Smooth muscle cell of the brain vasculature (primary cell): ENCODE measurements around the gene NRSN2.
"Not testable (repeated sequence)": the region's sequence is repeated elsewhere in the genome, so short reads cannot be mapped to it uniquely, and the experiment has no call there.

ENCODE experiments used
- DNase-seq: peaks from one replicate; pipeline ENCODE4 v3.0.0-alpha.2; 2012; ENCODE audit warnings: low read depth, low spot score

Gene NRSN2

DNA sequence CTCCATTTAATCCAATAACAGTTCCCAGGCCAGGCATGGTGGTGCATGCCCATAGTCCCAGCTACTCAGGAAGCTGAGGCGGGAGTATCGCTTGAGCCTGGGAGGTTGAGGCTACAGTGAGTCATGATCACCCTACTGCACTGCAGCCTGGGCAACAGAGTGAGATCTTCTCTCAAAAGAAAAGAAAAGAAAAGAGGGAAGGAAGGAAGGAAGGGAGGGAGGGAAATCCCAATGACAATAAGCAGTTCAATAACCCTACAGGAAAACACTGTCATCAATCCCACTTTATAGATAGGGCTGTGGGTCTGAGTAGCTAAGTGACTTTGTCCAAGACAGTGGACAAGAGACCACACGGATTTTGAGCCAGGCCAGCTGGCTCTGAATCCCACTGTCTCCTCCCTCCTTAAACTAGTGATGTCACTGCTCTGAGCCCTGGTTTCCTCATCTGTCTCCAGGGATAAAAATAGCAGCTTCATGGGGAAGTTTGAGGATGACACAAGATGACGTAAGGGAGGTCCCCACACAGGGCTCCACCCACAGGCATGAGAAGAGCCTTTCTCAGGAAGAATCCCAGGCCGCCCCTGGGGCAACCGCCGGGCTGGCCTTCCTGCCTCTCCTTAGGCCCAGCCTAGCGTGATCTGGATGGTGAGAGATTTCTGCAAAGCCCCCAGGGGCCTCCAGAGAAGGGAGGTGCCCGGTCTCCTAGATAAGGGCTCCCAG is 26.4 kb downstream of the NRSN2 start:
- DNase-seq = no peak

DNA sequence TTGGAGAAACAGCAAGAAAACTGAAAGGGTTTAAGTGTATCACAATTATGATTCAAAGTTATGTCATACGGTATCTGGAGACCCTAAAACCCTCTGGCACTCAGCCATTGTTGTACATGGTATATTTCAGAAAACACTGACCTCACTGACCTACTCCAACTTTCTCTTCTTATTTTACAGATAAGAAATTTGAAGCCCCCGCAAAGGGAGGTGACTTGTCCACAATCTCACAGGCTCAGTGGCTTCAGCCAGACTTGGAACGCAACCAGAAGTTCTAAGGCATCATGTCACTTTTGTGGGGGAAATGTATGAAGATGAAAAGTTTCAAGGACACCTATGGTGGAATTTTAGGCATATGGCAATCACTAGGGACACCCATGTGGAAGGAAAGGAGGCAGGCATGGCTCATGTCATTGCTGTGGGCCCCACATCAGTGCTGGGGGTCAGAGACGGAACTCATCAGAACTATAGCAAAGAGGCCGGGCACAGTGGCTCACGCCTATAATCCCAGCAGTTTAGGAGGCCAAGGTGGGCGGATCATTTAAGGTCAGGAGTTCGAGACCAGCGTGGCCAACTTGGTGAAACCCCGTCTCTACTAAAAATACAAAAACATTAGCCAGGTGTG is 28.5 kb downstream of the NRSN2 start:
- DNase-seq = no peak

DNA sequence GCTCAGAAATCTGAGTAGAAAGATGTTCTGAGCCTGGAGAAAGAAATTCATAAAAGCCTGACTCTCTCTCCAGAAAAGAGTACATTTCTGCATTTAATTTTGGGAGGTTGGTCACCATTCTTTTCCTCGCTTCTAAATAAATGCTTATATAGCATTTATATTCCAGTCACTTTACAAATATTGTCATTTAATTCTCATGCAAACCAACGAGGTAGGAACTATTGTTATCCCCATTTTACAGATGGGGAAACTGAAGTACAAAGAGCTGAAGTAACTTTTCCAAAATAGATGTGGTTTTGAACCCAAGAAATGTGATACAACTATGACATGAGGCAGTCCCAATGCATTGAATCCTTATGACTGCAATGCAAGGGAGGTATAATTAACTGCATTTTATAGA is 29.2 kb downstream of the NRSN2 start:
- no peak for DNase-seq

DNA sequence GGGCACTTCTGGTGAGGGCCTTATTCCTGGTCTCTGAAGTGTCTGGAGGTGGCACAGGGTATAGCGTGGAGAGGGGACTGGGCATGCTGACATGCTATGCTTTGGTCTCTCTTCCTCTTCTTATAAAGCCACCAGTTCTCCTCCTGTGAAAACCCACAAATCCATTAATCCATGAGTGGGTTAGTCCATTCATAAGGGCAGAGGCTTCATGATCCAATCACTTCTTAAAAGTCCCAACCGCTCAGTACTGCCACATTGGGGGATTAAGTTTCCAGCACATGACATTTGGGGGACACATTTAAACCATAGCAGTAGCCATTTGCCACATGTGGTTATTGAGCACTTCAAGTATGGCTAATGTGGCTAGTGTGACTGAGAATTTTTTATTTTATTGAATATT is 29.8 kb downstream of the NRSN2 start:
- DNase-seq = no peak

DNA sequence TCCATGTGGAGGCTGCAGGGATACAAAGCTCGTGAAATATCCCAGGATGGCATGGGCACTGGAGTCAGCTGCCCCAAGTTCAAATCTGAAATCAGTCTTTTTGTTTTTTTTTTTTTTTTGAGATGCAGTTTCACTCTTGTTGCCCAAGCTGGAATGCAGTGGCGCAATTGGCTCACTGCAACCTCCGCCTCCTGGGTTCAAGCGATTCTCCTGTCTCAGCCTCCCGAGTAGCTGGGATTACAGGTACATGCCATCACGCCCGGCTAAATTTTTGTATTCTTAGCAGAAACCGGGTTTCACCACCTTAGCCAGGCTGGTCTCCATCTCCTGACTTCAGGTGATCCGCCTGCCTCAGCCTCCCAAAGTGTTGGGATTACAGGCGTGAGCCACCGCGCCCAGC is 30.7 kb downstream of the NRSN2 start:
- DNase-seq = not testable (repeated sequence)

DNA sequence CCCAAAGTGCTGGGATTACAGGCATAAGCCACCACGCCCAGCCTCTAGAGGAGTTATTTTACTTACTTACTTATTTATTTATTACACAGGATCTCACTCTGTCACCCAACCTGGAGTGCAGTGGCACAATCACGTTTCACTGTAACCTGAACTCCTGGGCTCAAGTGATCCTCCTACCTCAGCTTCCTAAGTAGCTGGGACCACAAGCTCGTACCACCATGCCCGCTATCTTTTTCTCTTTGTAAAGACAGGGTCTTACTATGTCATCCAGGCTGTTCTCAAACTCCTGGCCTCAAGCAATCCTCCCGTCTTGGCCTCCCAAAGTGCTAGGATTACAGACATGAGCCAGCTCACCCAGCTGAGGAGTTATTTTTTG is 32.0 kb downstream of the NRSN2 start:
- DNase-seq = no peak

DNA sequence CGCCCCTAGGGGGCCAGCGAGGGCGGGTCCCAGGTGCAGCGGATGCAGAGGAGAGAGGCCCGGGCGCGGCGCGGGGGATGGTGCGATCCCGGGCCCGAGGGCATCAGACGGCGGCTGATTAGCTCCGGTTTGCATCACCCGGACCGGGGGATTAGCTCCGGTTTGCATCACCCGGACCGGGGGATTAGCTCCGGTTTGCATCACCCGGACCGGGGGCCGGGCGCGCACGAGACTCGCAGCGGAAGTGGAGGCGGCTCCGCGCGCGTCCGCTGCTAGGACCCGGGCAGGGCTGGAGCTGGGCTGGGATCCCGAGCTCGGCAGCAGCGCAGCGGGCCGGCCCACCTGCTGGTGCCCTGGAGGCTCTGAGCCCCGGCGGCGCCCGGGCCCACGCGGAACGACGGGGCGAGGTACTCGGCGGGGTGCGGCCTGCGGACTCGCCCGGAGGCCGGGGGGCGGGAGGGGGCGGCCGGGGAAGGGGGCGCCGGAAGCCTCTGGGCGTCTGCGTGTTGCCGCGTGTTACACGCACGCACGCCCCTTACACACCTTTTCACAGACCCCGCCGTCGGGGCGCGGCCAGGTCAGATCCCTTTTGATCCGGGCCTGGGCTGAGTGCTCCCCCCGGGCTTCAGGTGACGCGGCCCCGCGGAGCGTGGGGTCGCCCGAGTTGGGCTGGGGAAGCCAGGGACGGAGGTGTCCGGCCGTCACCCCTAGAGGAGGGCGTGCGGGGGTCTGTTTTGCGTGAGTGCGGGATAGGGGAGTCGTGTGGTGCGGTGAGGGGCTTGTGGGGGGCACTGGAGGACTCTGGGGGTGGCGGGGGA is 34.1 kb downstream of the NRSN2 start:
- no peak for DNase-seq

DNA sequence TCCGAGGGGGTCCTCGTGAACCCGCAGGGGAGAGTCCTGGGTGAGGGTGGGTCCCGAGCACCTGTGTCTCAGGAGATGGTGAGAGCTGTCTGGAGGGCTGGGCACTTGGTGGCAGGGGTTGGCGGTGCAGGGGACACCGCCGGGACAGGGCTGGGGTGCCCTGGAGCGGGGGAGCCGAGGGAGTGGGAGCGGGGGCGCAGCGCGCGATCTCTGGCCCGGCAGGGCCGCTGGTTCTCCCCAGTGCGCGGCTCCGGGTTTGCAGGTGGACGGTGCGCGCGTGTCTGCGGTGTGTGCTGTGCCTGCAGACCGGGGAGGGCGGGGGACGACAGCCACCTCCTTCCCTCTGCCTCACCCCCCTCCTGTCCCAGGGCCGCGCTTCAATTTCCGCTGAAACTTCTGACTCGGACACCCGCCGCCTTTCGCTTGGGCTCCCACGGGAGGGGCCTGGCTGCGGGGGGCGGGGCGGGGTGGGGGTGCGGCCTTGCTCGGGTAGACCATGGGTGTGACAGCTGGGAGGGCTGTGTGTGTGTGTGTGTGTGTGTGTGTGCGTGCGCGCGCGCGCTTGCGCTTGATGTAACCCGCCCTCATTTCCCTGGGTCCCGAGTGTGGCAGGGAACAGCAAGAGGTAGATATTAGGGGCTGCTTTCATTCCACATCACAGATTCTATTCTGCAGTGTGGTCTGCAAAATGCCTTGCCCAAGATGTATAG is 34.8 kb downstream of the NRSN2 start:
- DNase-seq = no peak

DNA sequence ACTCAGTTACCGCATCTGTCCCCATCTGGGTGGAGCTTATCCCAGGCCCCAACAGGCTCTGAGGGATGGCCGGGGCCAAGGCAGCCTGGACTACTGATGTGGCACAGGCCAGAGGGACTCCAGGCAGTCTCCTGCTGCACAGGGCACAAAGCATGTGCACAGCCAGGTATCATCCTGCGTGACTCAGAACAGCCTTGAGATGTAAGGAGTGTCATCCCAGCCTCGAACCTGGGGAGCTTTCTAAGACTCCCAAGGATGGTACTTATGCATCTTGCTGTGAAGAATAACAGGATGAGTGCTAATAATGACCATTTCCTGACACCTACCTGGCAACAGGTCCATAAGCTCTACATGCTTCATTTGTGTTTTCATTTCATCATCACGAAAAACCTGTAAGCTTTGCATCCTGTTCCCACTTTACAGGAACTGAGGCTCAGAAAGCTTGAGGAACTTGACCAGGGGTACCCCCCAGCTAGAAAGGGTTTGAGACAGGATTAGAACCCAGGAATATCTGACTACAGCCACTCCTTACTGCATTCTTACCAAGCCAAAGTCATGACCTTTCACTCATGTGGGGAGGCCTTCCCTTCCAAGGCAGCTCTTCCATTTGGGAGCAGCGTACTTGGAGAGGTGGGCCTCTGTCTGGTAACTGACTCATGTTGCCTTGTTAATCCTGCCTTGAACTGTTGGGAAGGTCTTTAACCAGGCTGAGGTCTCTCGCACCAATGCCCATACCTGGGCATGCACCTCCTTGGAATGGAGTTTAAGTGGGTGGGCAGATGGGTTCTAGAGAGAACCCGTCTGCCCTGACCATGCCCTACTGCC is 35.6 kb downstream of the NRSN2 start:
- DNase-seq = no peak

DNA sequence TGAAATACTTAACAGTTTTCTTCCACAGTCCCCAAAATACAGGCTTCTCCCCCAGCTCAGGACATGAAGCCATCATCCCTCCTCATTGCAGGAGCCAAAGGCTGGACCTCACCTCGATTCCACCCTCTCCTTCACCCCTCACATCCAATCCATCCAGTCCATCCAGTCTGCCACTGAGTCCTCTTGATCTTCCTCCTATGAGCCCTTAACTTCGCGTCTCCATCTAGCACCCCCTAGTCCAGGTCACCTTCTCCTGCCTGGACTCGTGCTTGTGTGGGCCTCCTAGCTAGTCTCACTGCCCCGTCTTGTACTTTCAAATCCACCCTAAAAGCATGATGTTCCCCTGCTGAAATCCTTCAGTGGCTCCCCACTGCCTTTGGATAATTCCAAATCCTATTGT is 37.0 kb downstream of the NRSN2 start:
- DNase-seq = no peak

DNA sequence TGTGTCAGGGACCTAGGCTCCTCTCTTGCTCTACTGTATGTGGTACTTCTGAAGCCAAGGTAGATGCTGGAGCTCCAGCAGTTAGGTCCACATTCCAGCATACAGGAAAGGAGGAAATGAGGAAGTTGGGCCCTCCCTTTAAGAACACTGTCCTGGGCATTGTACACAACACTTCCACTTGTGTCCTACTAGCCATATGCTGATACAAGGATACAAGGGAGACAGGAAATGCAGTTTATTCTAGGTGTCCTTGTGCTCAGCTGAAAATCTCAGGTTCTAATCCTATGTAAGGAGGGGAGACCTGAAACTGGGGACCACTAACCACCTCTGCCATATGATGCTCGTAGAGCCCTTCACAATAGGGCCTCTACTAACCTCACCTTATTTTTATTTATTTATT is 37.8 kb downstream of the NRSN2 start:
- no peak for DNase-seq

DNA sequence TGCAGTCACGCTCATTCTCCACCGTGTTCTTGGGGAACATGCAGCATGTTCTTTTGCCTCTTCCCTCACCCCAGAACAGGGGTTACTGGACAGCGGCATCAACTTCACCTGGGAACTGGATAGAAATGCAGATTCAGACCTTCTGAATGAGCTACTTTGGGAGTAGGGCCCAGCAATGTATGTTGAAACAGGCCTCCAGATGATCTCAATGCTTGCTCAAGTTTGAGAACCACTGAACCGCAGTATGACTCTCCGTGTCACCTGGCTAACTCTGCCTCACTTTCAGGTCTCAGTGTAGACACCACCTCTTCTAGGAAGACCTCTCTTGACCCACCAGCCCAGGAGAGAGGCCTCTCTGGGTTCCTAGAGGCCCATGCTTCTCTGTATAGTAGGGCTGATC is 38.5 kb downstream of the NRSN2 start:
- DNase-seq = no peak

DNA sequence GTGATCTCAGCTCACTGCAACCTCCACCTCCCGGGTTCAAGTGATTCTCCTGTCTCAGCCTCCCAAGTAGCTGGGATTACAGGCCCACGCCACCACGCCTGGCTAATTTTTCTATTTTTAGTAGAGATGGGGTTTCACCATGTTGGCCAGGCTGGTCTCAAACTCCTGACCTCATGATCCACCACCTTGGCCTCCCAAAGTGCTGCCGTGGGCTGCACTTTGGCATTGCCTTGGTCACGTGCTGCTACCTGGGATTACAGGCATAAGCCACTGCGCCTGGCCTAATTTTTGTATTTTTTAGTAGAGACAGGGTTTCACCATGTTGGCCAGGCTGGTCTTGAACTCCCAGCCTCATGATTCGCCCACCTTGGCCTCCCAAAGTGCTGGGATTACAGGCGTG is 39.7 kb downstream of the NRSN2 start:
- DNase-seq = not testable (repeated sequence)

DNA sequence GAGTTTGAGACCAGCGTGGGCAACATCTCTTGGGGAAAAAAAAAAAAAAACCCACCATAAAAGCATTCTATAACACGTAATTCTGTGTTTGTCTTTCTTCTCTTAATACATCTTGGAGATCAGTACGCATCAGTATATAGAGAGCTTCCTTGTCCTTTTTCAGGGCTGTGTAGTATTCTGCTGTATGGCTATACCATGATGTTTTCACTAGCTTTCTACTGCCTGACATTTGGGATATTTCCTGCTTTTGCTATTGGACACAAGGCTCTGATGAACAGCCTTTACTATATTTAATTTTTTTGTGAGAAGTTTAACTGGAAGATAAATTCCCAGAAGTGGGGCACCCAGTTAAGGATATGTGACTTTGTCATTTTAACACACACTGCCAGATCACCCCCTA is 40.6 kb downstream of the NRSN2 start:
- no peak for DNase-seq

DNA sequence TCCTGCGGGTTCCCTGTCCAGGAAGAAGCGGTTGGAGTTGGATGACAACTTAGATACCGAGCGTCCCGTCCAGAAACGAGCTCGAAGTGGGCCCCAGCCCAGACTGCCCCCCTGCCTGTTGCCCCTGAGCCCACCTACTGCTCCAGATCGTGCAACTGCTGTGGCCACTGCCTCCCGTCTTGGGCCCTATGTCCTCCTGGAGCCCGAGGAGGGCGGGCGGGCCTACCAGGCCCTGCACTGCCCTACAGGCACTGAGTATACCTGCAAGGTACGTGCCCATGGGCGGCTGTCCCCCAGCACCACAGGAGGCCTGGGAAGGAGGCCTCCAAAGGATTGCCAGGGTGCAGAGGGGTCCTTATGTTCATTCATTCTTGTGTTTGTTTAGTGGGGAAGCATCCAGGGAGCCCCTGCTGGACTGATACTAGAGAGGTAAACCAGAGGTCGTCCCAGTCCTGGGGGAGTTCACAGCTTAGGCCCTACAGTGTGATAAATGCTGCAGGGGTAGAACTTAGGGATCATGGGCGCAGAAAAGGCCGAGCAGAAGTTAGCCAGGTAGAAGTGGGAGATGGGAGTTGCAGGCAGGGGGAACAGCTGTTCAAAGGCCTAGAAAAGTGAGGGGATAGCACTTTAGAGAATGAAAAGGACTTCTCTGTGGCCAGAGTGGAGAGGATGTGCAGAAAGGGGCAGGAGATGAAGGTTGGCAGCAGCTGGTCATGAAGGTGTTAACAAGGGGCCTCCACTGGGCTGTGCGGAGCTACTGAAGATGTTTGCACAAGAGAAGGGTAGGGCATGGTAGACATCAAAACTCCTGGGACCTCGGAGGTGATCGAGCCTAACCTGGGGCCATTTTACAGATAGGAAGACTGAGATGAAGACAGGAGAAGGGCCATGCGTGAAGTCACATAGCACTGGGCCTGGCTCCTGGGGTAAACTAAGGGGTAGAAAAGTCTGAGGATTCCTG is 41.4 kb downstream of the NRSN2 start:
- no peak for DNase-seq

DNA sequence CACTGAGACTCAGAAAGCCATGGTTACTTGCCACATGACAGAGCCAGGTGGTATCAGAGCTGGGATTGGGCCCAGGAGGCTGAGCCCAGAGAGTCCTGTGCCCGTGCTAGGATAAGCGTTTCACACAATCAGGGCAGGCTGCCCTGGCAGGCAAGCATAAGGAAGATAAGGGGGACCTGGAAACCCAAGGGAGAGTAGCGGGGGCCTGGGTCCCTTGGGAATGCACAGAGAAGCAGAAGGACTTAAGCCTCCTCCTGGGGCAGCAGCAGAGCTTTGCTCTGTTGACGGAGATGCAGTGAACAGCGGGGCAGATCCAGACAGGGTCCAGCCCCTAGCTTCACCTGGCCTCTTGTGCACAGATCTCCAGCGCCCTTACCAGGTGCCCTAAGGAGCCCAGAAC is 42.3 kb downstream of the NRSN2 start:
- DNase-seq = no peak

DNA sequence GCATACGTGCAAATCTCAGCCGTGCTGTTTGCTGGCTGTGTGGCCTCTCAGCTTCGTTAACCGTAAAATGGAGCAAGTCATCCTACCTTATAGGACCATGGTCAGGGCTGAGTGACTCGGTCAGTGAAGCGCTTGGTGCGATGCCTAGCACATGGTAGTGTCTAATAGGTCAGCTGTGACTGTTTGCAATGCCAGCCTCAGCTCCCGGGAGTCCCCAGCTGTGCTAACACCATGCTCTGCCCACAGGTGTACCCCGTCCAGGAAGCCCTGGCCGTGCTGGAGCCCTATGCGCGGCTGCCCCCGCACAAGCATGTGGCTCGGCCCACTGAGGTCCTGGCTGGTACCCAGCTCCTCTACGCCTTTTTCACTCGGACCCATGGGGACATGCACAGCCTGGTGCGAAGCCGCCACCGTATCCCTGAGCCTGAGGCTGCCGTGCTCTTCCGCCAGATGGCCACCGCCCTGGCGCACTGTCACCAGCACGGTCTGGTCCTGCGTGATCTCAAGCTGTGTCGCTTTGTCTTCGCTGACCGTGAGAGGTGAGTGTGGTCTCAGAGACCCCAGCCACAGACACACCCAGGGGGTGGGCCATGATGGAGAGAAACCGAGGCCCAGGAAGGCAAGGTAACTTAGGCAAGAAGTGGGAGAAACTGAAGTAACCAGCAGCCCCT is 44.3 kb downstream of the NRSN2 start:
- DNase-seq = no peak

DNA sequence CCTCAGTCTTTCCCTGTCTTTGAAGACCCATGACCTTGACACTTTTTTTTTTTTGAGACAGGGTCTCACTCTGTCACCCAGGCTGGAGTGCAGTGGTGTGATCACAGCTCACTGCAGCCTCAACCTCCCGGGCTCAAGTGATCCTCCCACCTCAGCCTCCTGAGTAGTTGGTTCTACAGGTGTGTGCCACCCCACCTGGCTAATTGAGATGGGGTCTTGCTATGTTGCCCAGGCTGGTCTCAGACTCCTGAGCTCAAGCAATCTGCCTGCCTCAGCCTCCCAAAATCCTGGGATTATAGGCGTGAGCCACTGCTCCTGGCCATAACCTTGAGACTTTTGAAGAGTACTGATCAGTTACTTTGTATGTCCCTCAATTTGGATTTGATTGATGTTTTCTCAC is 46.4 kb downstream of the NRSN2 start:
- not testable (repeated sequence) for DNase-seq

DNA sequence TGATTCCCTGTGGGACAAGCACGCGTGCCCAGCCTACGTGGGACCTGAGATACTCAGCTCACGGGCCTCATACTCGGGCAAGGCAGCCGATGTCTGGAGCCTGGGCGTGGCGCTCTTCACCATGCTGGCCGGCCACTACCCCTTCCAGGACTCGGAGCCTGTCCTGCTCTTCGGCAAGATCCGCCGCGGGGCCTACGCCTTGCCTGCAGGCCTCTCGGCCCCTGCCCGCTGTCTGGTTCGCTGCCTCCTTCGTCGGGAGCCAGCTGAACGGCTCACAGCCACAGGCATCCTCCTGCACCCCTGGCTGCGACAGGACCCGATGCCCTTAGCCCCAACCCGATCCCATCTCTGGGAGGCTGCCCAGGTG is 49.3 kb downstream of the NRSN2 start:
- no peak for DNase-seq
